ENCODE results near the gene B3GNT2.

DNA sequence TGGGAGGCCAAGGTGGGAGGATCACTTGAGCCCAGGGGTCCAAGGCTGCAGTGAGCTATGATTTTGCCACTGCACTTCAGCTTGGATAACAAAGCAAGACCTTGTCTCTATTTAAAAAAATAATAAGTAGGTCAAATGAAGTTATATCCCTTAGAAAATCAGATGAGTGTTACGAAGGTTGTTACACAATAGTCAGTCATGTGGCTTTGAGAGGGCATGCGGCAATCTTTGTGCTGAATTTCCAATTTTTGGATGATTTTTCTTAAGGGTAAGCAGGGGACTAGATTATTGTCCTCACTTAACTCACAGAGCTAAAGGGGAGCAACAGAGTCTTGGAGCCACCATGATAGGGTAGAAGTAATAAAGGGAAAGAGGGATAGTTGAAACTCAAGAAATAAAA lies 71.8 kb downstream of the B3GNT2 start:
- TF ChIP-seq, protein P1, sequence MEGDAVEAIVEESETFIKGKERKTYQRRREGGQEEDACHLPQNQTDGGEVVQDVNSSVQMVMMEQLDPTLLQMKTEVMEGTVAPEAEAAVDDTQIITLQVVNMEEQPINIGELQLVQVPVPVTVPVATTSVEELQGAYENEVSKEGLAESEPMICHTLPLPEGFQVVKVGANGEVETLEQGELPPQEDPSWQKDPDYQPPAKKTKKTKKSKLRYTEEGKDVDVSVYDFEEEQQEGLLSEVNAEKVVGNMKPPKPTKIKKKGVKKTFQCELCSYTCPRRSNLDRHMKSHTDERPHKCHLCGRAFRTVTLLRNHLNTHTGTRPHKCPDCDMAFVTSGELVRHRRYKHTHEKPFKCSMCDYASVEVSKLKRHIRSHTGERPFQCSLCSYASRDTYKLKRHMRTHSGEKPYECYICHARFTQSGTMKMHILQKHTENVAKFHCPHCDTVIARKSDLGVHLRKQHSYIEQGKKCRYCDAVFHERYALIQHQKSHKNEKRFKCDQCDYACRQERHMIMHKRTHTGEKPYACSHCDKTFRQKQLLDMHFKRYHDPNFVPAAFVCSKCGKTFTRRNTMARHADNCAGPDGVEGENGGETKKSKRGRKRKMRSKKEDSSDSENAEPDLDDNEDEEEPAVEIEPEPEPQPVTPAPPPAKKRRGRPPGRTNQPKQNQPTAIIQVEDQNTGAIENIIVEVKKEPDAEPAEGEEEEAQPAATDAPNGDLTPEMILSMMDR (IDR thresholded peaks at IDR 0.05) = no peak
- TF ChIP-seq EZH2 (IDR thresholded peaks at IDR 0.05; ENCODE audit: borderline replicate concordance, insufficient read depth, low read depth, low read length, poor library complexity, severe bottlenecking) = no peak

All from B cell (primary cell).